CD4-positive, alpha-beta T cell (primary cell): Measurements from ENCODE around the gene ENG. TPM values are rescaled to one million over a fixed set of nuclear protein-coding genes. Genes with fewer than 3 reads are reported as not detected.

Source experiments
- ATAC-seq: fragments of 200-7000 bp; cut with Tn5 transposase; one replicate; pipeline ENCODE4 v1.10.0; 2022; ENCODE audit warnings: mild to moderate bottlenecking; ENCODE audit not compliant: poor library complexity
- CTCF ChIA-PET: fragments of 350-600 bp; sonication (Branson Sonifier 250); formaldehyde crosslinking; loops from one replicate; lab custom pipeline; 2021; ENCODE audit warnings: antibody characterized with exemption, inconsistent platforms; lab: Charles Lee
- POLR2A ChIA-PET: fragments of 350-600 bp; sonication (Branson Sonifier 250); formaldehyde crosslinking; loops from one replicate; lab custom pipeline; 2021; ENCODE audit warnings: antibody characterized with exemption, inconsistent platforms; lab: Charles Lee
- DNase-seq, 14 experiments: peaks; one replicate each; pipeline ENCODE4 v3.0.0-alpha.2; 2013 to 2020; ENCODE audit warnings: mixed read lengths in 2 of 14
- H3K27ac ChIP-seq, 2 donors: one replicate each; pipeline versions ENCODE4 v1.5.1 to v1.7.0; 2013; ENCODE audit warnings: low read length in 2 of 2, low read depth in 1 of 2, mild to moderate bottlenecking in 1 of 2
- H3K27me3 ChIP-seq, 2 experiments: 1 replicate in 1 of 2; 2 replicates in 1 of 2; pipeline versions ENCODE4 v1.6.1 to v1.7.0; 2013; ENCODE audit warnings: low read length in 2 of 2, control low read depth in 1 of 2, mild to moderate bottlenecking in 1 of 2, moderate library complexity in 1 of 2; ENCODE audit not compliant: insufficient read depth in 2 of 2, control insufficient read depth in 1 of 2
- H3K36me3 ChIP-seq: one replicate; pipeline ENCODE4 v1.6.1; 2013; ENCODE audit warnings: low read length, control low read depth; ENCODE audit not compliant: insufficient read depth
- H3K4me1 ChIP-seq: one replicate; pipeline ENCODE4 v1.6.1; 2013; ENCODE audit warnings: low read length, control low read depth; ENCODE audit not compliant: insufficient read depth
- H3K4me3 ChIP-seq: one replicate; pipeline ENCODE4 v1.5.1; 2013; ENCODE audit warnings: mild to moderate bottlenecking, low read length, moderate library complexity
- H3K9me3 ChIP-seq, 2 experiments: 1 replicate in 1 of 2; 2 replicates in 1 of 2; pipeline versions ENCODE4 v1.6.1 to v1.7.0; 2013; ENCODE audit warnings: low read length in 2 of 2, mild to moderate bottlenecking in 2 of 2, control low read depth in 1 of 2, moderate library complexity in 1 of 2; ENCODE audit not compliant: control insufficient read depth in 1 of 2, insufficient read depth in 1 of 2
- H3K27ac Mint-ChIP-seq: one replicate; pipeline ENCODE4 v1.8.0; 2020; ENCODE audit warnings: mixed read lengths
- H3K27me3 Mint-ChIP-seq: one replicate; pipeline ENCODE4 v1.8.0; 2021; ENCODE audit warnings: mixed read lengths
- H3K36me3 Mint-ChIP-seq: one replicate; pipeline ENCODE4 v1.8.0; 2021; ENCODE audit warnings: low read depth, mixed read lengths
- H3K4me1 Mint-ChIP-seq: one replicate; pipeline ENCODE4 v1.8.0; 2021; ENCODE audit warnings: low read depth, mixed read lengths
- H3K4me3 Mint-ChIP-seq: one replicate; pipeline ENCODE4 v1.8.0; 2020; ENCODE audit warnings: mild to moderate bottlenecking, mixed read lengths
- H3K9me3 Mint-ChIP-seq: one replicate; pipeline ENCODE4 v1.8.0; 2020; ENCODE audit warnings: mixed read lengths
- intact Hi-C, 2 experiments: fragments of 100-400 bp; cut with DNase I in 1 of 2; cut with micrococcal nuclease in 1 of 2; formaldehyde crosslinking; loops; one replicate each; pipeline versions ENCODE4 v1.15.1 to v1.9.0; 2023 to 2025; cut with DNase I, micrococcal nuclease
- total RNA-seq, 174 experiments: library from RNA in 2 of 174; stranded (reverse) in 2 of 174; gene quantifications; one replicate each; pipeline ENCODE4 v1.2.3 and lab custom pipeline; 2021 to 2026
- TF ChIP-seq, protein P1 (sequence below): fragments of 200-600 bp; IDR thresholded peaks from one replicate; pipeline ENCODE4 v1.8.0; 2022; ENCODE audit warnings: antibody characterized with exemption, mild to moderate bottlenecking

The ENG gene
- total RNA-seq, 2 experiments from 2014 or later, result 2.5 to 2.6 TPM

DNA sequence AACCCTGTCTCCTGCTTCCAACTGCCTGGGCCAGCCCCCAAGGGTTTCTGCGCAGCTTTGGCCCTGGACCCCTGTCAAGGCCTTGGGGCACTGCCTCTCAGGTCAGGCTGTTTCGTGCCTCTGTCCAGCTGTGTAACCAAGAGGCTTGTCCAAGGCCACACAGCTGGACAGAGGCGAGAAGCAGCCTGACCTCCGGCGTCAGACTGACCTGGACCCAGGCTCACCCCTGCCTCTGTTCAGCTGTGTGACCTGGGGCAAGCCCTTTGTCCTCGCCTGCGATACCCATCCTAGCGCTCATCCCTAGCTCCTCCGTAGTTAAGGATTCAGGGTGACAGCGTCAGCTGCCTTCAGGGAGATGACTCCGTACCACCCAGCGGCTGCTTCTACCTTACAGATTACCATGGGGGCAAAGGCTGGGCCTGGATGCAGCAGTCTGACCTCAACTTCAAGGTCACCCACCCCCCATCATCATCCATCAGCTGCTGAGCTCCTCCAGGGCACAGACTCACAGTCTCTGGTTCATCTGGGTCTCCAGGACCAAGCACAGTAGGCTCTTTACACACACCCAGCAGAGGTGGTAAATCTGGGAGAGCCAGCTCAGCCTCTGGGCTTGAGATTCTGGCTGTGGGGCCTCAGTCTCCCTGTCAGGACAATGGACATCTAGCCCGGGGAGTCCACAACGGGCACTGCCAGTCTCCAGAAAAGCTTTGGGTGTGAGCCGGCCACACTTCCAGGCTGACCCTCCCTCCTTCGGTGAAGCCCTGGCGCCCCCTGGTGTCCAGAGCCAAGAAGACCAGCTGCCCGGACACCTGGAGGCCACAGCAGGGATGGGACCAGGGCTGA, 15.1 kb upstream of the ENG start:
- H3K27me3 Mint-ChIP-seq, result no peaks in the 10 kb centered on the region
- CTCF ChIA-PET, result interaction anchor here (0.6 to 2.0 kb wide), 31 partner anchors 8 to 589 kb away, joined by 3 to 20 read pairs (median 4); partner anchors contain the start of genes CDK9, PTRH1, SH2D3C and ST6GALNAC4
- H3K4me1 Mint-ChIP-seq, result peaks cover 19% of the 10 kb centered on the region
- no peaks in the 10 kb centered on the region for H3K9me3 Mint-ChIP-seq
- Histone ChIP-seq H3K36me3 (no peaks in the 10 kb centered on the region), H3K27me3 (no peaks in the 10 kb centered on the region), H3K4me1 (peaks cover 23% of the 10 kb centered on the region), H3K27ac (no peak overlapping the region), H3K4me3 (no peak overlapping the region), H3K9me3 (no peaks in the 10 kb centered on the region)
- no peak overlapping the region for H3K27ac Mint-ChIP-seq
- DNase-seq (peak; percentile 52 to 88 (median 71)), ATAC-seq (peak; percentile 62)
- intact Hi-C loops, result loop anchor here (1.0 to 5.0 kb wide), 7 partner anchors 51 to 365 kb away; partner anchors contain the start of genes CDK9 (in 2 of the 2), FPGS (in 1 of the 2) and TOR2A (in 1 of the 2)
- TF ChIP-seq, protein P1, sequence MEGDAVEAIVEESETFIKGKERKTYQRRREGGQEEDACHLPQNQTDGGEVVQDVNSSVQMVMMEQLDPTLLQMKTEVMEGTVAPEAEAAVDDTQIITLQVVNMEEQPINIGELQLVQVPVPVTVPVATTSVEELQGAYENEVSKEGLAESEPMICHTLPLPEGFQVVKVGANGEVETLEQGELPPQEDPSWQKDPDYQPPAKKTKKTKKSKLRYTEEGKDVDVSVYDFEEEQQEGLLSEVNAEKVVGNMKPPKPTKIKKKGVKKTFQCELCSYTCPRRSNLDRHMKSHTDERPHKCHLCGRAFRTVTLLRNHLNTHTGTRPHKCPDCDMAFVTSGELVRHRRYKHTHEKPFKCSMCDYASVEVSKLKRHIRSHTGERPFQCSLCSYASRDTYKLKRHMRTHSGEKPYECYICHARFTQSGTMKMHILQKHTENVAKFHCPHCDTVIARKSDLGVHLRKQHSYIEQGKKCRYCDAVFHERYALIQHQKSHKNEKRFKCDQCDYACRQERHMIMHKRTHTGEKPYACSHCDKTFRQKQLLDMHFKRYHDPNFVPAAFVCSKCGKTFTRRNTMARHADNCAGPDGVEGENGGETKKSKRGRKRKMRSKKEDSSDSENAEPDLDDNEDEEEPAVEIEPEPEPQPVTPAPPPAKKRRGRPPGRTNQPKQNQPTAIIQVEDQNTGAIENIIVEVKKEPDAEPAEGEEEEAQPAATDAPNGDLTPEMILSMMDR, result peak; percentile 99
- H3K36me3 Mint-ChIP-seq, result peaks cover 4% of the 10 kb centered on the region
- H3K4me3 Mint-ChIP-seq, result no peak overlapping the region
- POLR2A ChIA-PET, result interaction anchor here (0.6 to 1.6 kb wide), 14 partner anchors 12 to 255 kb away, joined by 3 to 11 read pairs (median 3); partner anchors contain the start of genes CDK9, ENG, SH2D3C and TOR2A

DNA sequence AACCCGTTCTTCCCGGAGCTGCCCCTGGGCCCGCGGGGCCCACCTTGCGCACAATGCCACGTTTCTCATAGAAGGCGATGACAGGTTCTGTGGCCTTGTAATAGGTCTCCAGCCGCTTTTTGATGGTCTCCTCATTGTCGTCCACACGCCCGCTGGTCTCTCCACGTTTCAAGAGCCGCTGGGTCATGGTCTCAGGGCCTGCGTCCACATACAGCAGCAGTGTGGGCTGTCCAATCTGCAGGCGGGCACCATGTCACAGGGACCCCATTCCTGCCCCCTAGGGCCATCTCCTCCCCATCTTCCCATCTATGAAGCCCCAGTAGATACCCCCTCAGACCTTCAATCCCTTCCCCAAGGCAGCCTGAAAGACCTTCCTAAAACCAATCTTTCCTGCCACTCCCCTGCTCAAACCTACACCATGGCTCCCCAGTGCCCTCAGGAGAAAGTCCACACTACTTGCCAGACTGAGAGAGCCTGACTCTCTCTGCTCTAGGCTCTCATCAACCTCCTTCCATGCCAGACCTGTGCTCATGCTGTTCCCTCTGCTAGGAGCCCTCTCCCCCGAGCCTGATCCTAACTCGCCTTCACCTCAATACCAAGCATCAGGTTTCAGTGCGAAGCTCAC, 13.9 kb upstream of the ENG start:
- TF ChIP-seq, protein P1, result no peak
- H3K4me3 Mint-ChIP-seq, result no peak overlapping the region
- no peak overlapping the region for H3K27ac ChIP-seq
- no peaks in the 10 kb centered on the region for H3K27me3 Mint-ChIP-seq
- ChIA-PET POLR2A (no interaction called here), CTCF (interaction anchor here (2.0 kb wide), 1 partner anchor 82 kb away, joined by 16 read pairs; the partner anchor contains the start of gene CDK9)
- DNase-seq (no peak), ATAC-seq (no peak)
- peak overlapping the region; percentile 0 for H3K27ac Mint-ChIP-seq
- H3K36me3 Mint-ChIP-seq, result peaks cover 4% of the 10 kb centered on the region
- H3K4me1 Mint-ChIP-seq, result peaks cover 20% of the 10 kb centered on the region
- H3K9me3 Mint-ChIP-seq, result no peaks in the 10 kb centered on the region
- H3K4me3 ChIP-seq, result no peak overlapping the region
- intact Hi-C loops, result loop anchor here (2.0 to 5.0 kb wide), 3 partner anchors 66 to 364 kb away; partner anchors contain the start of genes CDK9 (in 1 of the 2) and FPGS (in 1 of the 2)
- no peaks in the 10 kb centered on the region for H3K27me3 ChIP-seq
- no peaks in the 10 kb centered on the region for H3K9me3 ChIP-seq
- H3K4me1 ChIP-seq, result peaks cover 29% of the 10 kb centered on the region
- H3K36me3 ChIP-seq, result no peaks in the 10 kb centered on the region
